ENCODE data around the gene NOSIP. TPM values are rescaled to one million over a fixed set of nuclear protein-coding genes. Genes with fewer than 3 reads are reported as not detected.

Gene NOSIP
- total RNA-seq, 1 experiment from 2014 or later = 97.9 TPM

DNA sequence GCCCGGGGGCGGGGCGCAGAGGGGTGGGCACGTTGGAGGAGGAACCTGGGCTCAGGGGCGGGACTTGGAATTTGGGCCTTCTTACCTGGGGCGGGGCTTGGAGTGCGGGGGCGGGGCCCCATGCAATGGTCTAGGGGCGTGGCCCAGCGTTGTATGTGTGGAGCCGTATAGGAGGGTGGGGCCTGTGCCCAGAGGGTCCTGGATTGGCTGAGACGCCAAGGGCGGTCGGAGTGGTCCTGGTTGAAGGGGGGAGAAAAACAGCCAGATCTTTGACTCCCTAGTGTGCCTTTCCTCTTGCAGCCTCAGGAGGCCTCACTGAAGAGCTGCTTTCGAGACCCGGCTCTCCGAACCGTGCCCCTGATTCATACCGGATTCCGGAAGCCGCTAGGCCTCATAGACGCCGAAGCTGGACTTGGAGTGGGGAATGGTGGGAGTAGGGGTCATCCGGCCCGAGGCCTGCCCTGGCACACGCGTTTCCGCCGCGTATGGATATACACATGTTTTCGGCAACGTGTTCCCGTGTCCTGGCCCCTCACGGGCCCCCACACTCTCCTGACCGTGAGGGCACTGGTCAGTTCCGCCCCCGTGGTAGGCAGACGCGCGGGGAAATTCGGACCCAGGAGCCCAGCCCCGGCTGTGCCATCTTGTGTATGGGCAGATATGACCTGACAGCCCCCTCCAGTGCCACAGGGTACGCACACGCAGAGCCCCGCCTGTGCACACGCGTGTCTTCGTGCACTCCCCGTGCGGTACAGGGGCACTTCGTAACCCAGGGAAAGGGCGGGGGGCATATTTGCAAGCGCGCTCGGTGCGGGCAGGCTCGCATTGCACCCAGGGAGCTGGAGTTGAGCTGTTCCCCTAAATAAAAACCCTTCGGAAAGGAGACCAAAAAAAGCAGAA lies 10.0 kb upstream of the NOSIP start (continued):
- TF ChIP-seq ERG (CRISPR knock-in tag; IDR thresholded peaks at IDR 0.05) = no peak
- TF ChIP-seq CREM (CRISPR knock-in tag; IDR thresholded peaks at IDR 0.05) = peak; percentile 63; the same call in 1 of the 2 replicates
- no peak for TF ChIP-seq RELA (CRISPR knock-in tag; IDR thresholded peaks at IDR 0.05; ENCODE audit: borderline replicate concordance)
- TF ChIP-seq GRHL2 (CRISPR knock-in tag; IDR thresholded peaks at IDR 0.05; ENCODE audit: insufficient replicate concordance, severe bottlenecking) = no peak
- peak; percentile 43; the same call in 1 of the 2 replicates for TF ChIP-seq HMGXB4 (CRISPR knock-in tag; IDR thresholded peaks at IDR 0.05)
- 0 out of 2 replicates have a peak, but pooled peaks have one; percentile 24 for TF ChIP-seq GABPB1 (CRISPR knock-in tag; IDR thresholded peaks at IDR 0.05)
- TF ChIP-seq CBFB (CRISPR knock-in tag; IDR thresholded peaks at IDR 0.05; ENCODE audit: low read depth) = no peak
- peak; percentile 59 for TF ChIP-seq FOXK1 (CRISPR knock-in tag; IDR thresholded peaks at IDR 0.05)
- TF ChIP-seq, protein P1, sequence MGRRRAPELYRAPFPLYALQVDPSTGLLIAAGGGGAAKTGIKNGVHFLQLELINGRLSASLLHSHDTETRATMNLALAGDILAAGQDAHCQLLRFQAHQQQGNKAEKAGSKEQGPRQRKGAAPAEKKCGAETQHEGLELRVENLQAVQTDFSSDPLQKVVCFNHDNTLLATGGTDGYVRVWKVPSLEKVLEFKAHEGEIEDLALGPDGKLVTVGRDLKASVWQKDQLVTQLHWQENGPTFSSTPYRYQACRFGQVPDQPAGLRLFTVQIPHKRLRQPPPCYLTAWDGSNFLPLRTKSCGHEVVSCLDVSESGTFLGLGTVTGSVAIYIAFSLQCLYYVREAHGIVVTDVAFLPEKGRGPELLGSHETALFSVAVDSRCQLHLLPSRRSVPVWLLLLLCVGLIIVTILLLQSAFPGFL (CRISPR knock-in tag; IDR thresholded peaks at IDR 0.05; ENCODE audit: borderline replicate concordance) = no peak
- 0 out of 2 replicates have a peak, but pooled peaks have one; percentile 40 for TF ChIP-seq KAT7 (CRISPR knock-in tag; IDR thresholded peaks at IDR 0.05; ENCODE audit: borderline replicate concordance)
- TF ChIP-seq ATF1 (CRISPR knock-in tag; IDR thresholded peaks at IDR 0.05) = peak; percentile 77; the same call in 1 of the 2 replicates
- no peak for TF ChIP-seq USF2 (CRISPR knock-in tag; IDR thresholded peaks at IDR 0.05)
- no peak for TF ChIP-seq ZNF121 (CRISPR knock-in tag; IDR thresholded peaks at IDR 0.05)
- peak; percentile 79 for TF ChIP-seq SP1 (CRISPR knock-in tag; conservative IDR thresholded peaks at IDR 0.05)
- TF ChIP-seq NR2C2 (CRISPR knock-in tag; IDR thresholded peaks at IDR 0.05) = no peak
- no peak for TF ChIP-seq MYBL2 (CRISPR knock-in tag; IDR thresholded peaks at IDR 0.05)
- no peak for TF ChIP-seq ZBTB21 (CRISPR knock-in tag; IDR thresholded peaks at IDR 0.05; ENCODE audit: borderline replicate concordance)
- no peak for TF ChIP-seq HMGA2 (CRISPR knock-in tag; IDR thresholded peaks at IDR 0.05)
- TF ChIP-seq ETV6 (CRISPR knock-in tag; IDR thresholded peaks at IDR 0.05) = 0 out of 2 replicates have a peak, but pooled peaks have one; percentile 49
- TF ChIP-seq MAX (CRISPR knock-in tag; IDR thresholded peaks at IDR 0.05) = peak; percentile 66
- TF ChIP-seq ARID4B (CRISPR knock-in tag; IDR thresholded peaks at IDR 0.05; ENCODE audit: borderline replicate concordance) = no peak
- TF ChIP-seq TCF7 (CRISPR knock-in tag; IDR thresholded peaks at IDR 0.05; ENCODE audit: low read depth) = no peak
- 0 out of 2 replicates have a peak, but pooled peaks have one; percentile 30 for TF ChIP-seq CREB1 (CRISPR knock-in tag; IDR thresholded peaks at IDR 0.05)
- no peak for TF ChIP-seq GTF2I (CRISPR knock-in tag; conservative IDR thresholded peaks at IDR 0.05)
- TF ChIP-seq, protein P2, sequence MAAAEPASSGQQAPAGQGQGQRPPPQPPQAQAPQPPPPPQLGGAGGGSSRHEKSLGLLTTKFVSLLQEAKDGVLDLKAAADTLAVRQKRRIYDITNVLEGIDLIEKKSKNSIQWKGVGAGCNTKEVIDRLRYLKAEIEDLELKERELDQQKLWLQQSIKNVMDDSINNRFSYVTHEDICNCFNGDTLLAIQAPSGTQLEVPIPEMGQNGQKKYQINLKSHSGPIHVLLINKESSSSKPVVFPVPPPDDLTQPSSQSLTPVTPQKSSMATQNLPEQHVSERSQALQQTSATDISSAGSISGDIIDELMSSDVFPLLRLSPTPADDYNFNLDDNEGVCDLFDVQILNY (CRISPR knock-in tag; IDR thresholded peaks at IDR 0.05) = no peak
- no peak for TF ChIP-seq SMAD4 (CRISPR knock-in tag; IDR thresholded peaks at IDR 0.05)
- TF ChIP-seq TEAD1 (CRISPR knock-in tag; IDR thresholded peaks at IDR 0.05) = no peak
- peak; percentile 57; the same call in 1 of the 2 replicates for TF ChIP-seq FOXP1 (CRISPR knock-in tag; IDR thresholded peaks at IDR 0.05; ENCODE audit: borderline replicate concordance)
